ENCODE data around the gene NFAT5. TPM values are rescaled to one million over a fixed set of nuclear protein-coding genes. Genes with fewer than 3 reads are reported as not detected.

The NFAT5 gene
- total RNA-seq, 1 experiment from 2014 or later, result 21.0 TPM

DNA sequence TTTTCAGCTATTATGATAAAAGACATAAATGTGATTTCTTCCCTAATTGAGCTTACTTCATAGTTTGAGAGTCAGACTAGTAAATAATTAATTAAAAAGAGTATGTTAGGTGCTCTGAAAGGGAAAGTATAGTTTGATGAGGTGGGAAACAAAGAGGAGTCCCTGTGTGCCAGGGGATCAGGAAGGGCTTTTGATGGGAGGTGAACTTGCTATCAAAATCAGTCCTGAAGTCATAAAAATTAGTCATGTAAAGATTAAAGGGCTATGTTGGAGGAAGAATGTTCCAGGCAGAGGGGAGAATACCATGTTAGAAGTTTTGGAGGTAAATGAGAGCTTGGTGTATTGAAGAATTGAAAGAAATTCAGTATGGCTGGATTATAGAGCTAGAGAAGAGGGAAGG is 31.0 kb downstream of the NFAT5 start:
- H3K27ac Mint-ChIP-seq, result peak overlapping the region in 1 of 3 experiments; percentile 57; a peak in 1 of 7 replicates
- Histone ChIP-seq H3K79me1 (ENCODE audit: insufficient read depth, low read depth, low read length, poor library complexity, severe bottlenecking) (peaks cover 4% of the 10 kb centered on the region), H4K5ac (ENCODE audit: insufficient read length, low read depth, low read length) (no peak overlapping the region), H2BK120ac (ENCODE audit: low read depth, low read length, poor library complexity, severe bottlenecking) (no peak overlapping the region), H2BK20ac (ENCODE audit: low read depth, low read length, poor library complexity, severe bottlenecking) (no peak overlapping the region), H2BK5ac (ENCODE audit: insufficient read length, low read length) (no peak overlapping the region), H3K27ac (ENCODE audit: insufficient read length, low read depth, low read length) (no peak overlapping the region), H2BK12ac (ENCODE audit: insufficient read length, low read depth, low read length) (no peak overlapping the region), H2AK5ac (ENCODE audit: insufficient read length, low read length) (no peak overlapping the region), H3K9me3 (ENCODE audit: control insufficient read depth, low read depth, low read length) (no peaks in the 10 kb centered on the region), H4K8ac (replicated peaks; ENCODE audit: insufficient read length, low read depth, low read length) (no peak overlapping the region), H3T11ph (ENCODE audit: low read length) (no peak overlapping the region), H3K23me2 (ENCODE audit: insufficient read length, low read depth, low read length, poor library complexity, severe bottlenecking) (no peaks in the 10 kb centered on the region), H3K4ac (ENCODE audit: low read depth, low read length) (no peak overlapping the region), H2BK15ac (ENCODE audit: low read depth, low read length) (no peak overlapping the region), H3K18ac (ENCODE audit: insufficient read length, low read depth, low read length) (no peak overlapping the region), H3K79me2 (ENCODE audit: insufficient read depth, low read length) (peaks cover 2% of the 10 kb centered on the region; the same call in 1 of the 2 replicates), H3K4me1 (ENCODE audit: insufficient read depth, low read length) (no peaks in the 10 kb centered on the region), H3K23ac (ENCODE audit: insufficient read length, low read depth, low read length) (no peak overlapping the region), H4K91ac (ENCODE audit: insufficient read length, low read depth, low read length) (no peak overlapping the region), H3K9ac (ENCODE audit: extremely low read depth, insufficient read length, low read length) (no peak overlapping the region), H3K4me2 (ENCODE audit: insufficient read depth, insufficient read length, low read length) (no peak overlapping the region), H3K14ac (ENCODE audit: insufficient read depth, low read length) (no peak overlapping the region), H3K56ac (ENCODE audit: insufficient read length, low read depth, low read length) (no peak overlapping the region), H2AFZ (ENCODE audit: low read length) (no peak overlapping the region), H4K20me1 (ENCODE audit: control insufficient read depth, insufficient read depth, insufficient read length) (no peaks in the 10 kb centered on the region), H3K27me3 (ENCODE audit: insufficient read depth, low read length) (no peaks in the 10 kb centered on the region)
- no peaks in the 10 kb centered on the region for H3K36me3 Mint-ChIP-seq (ENCODE audit: insufficient read depth in 1 of 3, low read depth in 3 of 3)
- no peaks in the 10 kb centered on the region for H3K27me3 Mint-ChIP-seq (ENCODE audit: low read depth)
- H3K4me1 Mint-ChIP-seq, result peaks cover 0 to 9% of the 10 kb centered on the region in 2 experiments; a peak in 2 of 4 replicates
- no peak for DNase-seq
- H3K9me3 Mint-ChIP-seq, result no peaks in the 10 kb centered on the region
- TF ChIP-seq, protein P1, sequence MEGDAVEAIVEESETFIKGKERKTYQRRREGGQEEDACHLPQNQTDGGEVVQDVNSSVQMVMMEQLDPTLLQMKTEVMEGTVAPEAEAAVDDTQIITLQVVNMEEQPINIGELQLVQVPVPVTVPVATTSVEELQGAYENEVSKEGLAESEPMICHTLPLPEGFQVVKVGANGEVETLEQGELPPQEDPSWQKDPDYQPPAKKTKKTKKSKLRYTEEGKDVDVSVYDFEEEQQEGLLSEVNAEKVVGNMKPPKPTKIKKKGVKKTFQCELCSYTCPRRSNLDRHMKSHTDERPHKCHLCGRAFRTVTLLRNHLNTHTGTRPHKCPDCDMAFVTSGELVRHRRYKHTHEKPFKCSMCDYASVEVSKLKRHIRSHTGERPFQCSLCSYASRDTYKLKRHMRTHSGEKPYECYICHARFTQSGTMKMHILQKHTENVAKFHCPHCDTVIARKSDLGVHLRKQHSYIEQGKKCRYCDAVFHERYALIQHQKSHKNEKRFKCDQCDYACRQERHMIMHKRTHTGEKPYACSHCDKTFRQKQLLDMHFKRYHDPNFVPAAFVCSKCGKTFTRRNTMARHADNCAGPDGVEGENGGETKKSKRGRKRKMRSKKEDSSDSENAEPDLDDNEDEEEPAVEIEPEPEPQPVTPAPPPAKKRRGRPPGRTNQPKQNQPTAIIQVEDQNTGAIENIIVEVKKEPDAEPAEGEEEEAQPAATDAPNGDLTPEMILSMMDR (conservative IDR thresholded peaks at IDR 0.05), result no peak
- H3K4me3 Mint-ChIP-seq, result no peak overlapping the region

Data from H9 (cell line).